NCI-H2171 (cell line): ENCODE results near the gene AKAP8.
A peak's percentile ranks its signal among the peaks of the same experiment; 100 is the strongest.

ENCODE experiments used
- DNase-seq: peaks from one replicate; lab custom pipeline; 2025; lab: John Stamatoyannopoulos, UW

Gene AKAP8

DNA sequence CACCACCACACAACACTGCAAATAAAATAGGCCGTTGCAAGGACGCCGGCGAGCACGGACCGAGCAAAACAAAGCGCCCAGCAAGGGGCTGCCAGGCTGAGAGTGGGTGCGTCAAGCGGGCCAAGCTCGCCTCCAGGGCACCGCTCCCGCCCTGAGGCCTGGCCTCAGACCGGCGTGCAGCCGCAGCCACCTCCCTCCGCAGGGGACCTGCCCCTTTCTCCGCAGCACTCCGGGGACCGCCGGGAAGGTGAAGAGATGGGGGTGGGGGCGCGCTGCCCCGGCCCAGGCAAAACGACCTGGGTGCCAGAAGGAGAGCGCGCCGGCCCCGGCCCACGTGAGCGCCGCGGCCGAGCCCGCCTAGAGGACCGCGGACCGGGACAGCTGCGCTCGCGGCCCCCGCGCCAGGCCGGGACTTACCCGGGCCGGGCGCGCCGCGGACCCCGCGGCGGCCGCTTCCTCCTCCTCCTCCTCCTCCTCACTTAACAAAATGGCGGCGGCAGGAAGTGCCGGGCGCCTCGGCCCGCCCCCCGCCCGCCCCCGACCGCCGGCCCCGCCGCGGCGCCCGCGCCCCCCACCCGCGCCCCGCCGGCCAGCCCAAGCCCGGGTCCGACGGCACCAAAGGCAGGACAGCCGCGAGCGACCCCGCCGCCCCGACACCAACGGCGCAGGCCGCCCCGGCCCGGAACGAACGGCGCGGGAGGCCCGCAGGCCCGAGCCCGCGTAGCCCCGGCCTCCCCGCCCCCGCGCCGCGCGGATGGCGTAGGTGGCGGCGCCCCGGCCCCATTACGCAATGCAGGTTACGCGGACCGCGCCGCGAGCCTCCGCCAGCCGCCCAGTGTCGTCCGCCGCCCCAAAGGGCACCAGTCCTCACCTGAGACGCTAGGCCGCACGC is 47.9 kb downstream of the AKAP8 start:
- DNase-seq: peak; percentile 37

DNA sequence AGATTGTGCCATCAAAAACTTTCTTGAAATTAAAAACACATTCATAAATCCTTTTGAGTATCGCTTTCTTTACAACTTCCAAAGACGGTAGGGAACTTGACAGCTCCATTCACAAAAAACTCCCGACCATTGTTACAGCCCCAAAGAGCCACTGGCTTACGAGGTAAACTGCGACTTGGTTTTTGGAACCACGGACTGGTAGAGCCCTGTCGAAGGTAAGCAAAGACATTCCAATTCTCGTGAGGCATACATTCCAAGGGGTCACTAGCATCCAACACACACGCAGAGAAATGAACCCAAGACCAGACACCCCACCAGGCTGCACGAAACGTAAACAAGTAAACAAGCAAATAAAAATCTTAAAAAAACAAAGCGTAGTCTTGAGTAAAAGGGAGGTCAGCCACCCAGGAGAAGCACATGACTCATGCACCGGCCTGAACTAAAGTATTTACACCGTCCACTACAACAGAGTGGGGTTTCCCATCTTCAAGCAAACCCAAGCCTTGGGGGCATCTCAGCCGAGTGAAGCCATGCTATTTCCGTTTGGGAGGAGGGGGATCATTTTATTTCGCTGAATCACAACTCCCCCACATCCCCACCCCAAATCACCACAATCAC is 48.7 kb downstream of the AKAP8 start:
- DNase-seq: no peak

DNA sequence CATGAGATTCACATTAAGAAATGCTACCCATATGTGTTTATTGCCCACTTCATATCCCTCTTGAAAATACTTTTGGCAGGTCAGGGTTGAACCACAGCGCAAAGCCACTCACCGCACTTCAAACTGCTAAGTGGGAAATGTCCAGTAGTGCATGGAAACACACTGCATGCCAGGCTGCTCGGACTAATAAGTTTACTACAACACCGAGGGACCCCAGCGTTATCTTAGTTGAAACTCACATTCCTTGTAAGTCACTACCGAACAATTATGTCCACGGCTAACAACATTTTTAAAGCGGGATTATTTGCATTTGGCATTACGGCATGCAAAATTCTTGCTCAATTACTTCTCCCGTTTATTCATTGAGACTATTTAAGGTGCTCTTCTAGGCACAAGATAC is 51.3 kb downstream of the AKAP8 start:
- no peak for DNase-seq

DNA sequence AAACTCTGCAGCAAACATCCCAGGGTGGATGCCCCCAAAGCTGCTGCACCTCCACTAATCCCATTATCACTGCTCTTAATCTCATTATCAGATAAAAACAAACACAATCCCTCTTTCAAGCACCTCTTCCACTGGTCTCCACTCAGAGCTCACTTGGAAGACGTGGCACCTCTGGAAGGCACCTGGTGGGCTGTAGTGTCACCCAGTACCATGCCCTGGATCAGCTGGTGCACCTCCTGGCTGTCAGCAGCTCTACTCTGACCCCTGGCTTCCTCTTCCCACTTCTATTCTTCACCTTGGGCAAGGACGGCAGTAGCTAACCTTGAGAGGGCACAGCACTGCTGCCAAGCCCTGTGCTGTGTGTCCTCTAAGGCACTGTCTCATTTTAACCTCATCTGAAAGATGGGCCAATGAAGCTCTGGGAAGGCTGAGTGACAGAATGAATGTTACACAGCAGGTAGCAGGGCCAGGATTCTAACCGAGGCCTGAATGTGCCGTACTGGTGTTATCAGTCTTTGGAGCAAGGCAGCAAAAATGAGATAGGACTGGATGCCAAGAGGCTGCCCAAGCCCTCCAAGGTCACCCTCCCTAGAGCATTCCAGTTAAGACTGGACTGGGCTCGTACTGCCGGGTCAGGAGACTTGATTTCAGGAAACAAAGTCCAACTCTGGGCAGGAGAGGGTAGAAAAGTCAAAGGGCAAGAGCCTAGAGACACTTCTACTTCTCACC is 54.6 kb downstream of the AKAP8 start:
- DNase-seq: no peak

DNA sequence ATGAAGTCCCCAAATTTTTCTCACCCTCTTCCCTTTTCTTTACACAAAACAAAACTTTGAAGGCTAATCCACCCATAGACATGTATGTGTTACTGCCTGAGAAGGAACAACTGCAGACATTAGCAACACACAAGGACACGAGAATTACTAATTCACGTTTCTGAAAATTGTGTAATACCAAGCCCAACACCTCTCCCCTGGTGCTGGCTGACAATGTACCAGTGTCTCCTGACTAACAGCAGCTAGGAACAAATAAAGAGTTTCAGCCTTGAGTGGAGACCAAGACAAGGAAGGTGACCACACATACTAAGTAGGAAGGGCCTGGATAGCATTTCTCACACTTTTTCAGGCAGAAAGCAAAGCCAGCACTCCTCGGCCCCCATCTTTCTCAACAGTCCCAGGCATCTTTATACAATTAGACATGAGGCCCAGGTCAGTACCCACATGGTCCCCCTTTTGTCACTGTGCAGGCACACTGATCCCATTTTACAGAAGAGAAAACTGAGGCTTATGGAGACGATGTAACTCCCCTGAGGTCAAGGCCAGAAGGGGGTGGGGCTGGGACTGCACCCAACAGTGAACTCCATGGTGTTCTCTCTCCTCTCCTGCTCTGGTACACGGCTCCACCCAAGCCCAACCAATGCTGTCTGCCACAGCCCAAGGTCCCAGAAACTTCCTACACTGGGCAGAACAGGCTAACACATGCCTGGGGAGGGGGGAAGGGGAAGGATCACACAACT is 55.9 kb downstream of the AKAP8 start:
- no peak for DNase-seq

DNA sequence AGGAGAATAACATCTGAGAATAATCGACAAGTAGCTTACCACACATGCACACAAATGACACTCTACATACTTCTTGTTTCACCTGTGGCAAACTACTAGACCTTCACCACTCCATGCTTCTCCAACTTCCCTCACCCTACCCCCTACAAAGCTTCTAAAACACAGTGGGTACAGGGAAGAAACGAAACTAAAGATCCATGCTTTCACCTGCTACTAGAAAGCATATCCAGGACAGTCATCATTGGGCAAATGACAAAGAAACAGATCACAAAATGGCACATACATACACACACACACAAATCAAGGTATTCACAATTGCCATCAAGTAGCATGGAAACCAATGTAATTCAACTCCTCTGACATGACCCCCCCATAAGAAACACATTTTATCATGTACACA is 57.8 kb downstream of the AKAP8 start:
- no peak for DNase-seq

DNA sequence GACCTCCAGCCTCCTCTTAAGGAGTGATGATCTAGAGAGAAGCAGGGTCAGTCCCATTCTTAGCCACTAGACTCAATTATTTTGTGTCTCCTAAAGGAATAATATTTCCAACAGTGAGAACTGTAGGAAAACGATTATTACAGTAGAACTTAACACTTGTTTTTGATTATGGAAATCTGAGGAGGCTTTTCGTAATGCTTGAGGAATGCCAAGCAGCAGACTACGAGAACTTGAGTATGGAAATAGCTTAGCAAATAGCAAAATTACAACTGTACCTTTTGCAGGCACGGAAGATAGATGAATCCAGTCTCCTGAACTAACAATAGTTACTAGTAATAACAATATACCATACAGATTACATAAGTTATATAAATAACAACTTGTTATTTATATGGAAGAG is 59.5 kb downstream of the AKAP8 start:
- DNase-seq: no peak

DNA sequence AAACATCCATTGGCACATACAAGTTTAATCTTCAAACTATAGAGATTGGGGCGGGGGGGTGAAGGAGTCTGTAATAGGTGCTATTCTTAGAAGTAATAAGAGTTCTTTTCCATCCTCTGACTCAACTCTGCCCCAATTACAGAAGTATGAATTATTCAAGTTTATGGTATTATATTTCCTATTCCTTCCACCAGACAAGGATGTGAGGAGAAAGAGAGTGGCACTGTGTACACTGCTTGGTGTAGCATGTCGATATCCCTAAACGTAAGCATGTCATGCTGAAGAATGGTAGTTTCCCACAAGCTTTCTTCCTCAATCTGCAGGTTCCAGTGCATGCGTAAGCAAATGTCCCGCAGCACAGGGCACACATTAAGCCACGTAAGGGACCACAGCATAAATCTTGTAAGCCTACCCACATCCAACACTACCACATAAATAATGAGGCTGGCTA is 61.3 kb downstream of the AKAP8 start:
- no peak for DNase-seq

DNA sequence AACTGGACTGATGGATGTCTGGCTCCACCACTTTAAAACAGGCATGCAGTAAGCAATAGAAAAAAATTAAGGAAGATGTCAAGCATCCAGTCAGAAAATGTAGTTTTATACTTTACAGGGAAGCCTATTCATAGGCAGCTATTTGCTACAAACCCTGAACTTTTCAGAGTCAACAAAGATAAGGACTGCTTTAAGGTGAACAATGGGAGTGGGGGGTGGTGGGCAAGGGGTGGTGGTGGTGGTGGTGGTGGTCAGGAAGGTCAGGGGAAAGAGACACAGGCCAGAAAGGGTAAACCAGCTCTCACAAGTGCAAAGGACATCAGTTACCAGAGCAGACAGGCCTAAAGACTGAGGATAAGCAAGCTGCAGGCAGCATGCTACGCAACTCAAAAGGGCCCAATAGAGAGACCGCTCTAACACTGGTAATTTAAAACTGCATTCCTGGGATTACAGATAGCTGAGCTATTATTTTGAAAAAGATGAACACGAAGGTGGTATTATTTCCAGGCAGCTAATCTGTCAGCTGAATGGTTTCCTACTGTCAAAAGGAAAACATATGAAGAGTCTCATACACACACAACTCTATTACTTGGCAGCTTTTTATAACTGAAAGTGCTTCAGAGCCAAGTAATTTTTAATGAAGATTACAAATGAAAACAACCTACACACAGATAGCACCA is 62.1 kb downstream of the AKAP8 start:
- DNase-seq: no peak

DNA sequence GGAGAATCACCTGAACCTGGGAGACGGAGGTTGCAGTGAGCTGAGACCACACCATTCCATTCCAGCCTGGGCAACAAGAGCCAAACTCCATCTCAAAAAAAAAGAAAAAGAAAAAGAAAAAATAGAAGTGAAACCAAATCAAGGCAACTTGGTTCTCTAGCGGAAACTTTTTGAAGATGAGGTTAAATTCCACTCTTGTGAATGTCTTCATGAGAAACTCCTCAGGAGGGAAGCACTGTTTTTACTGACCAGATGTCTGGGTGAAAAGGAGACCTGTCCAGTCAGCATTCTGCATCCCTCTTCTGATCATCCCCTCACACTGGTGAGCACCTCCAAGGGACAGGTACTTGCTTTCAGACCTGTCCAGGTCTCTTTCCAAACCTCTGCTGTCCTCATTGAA is 63.1 kb downstream of the AKAP8 start:
- no peak for DNase-seq

DNA sequence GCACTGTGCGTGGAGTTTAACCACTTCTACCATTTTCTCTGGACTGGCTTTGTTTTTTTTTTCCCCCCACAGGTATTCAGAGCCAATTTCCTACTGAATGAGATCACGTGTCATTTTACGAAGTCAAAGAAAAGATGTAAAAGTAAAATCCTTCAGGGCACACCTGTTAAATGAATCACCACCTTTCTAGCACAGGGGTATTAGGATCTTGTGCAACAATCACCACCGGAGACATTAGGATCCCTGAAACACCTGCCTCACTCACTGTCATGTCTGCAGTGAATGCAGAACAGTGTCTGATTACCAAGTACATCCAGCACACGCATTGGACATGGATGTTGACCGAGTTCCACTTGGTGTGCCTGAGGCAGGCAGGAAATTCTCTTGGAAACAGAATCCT is 64.5 kb downstream of the AKAP8 start:
- DNase-seq: no peak

DNA sequence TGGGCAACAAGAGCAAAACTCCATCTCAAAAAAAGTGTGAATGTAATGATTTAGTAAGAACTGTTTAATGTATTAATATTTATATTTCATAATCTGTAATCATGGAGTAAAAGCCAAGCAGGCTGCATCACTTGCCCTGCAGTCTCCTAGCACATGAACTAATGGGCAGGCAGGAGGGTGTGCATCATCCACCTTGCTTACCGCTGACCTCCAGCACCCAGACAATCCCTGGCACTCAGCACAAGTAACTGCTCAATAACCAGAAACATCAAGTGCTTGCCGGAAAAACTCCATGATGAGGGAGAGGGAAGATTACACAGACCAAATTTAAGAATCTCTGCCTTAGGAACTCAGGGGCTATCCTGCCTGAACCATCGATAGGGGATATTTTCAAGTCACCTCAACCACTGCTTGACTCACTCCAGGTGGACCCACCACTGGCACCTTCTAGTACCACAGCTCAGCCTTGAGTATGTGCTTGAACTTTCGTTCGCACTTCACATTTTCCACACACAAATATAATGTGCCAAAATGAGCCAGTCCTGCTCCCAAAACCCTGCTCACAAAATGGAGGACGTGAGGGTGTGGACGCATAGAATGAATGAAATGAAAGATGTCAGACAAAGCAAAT is 65.8 kb downstream of the AKAP8 start:
- no peak for DNase-seq

DNA sequence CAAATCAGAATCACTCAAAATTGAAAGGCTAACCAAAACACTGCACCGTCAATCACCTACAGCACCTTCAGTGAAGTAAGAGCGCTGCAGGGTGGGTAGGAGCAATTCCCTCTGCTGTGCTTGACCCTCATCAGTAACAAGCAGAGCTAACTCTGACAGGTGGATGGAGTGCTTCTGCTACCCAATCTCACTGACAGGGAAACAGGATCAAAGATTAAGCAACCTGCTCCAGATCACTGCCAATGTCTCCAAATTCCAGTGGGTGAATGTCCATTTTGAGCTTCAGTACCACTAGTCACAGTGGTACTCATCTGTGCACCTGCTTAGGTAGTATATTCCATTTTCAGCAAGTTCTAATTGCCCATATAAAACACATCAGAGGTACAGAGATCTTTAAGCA is 72.4 kb downstream of the AKAP8 start:
- no peak for DNase-seq

DNA sequence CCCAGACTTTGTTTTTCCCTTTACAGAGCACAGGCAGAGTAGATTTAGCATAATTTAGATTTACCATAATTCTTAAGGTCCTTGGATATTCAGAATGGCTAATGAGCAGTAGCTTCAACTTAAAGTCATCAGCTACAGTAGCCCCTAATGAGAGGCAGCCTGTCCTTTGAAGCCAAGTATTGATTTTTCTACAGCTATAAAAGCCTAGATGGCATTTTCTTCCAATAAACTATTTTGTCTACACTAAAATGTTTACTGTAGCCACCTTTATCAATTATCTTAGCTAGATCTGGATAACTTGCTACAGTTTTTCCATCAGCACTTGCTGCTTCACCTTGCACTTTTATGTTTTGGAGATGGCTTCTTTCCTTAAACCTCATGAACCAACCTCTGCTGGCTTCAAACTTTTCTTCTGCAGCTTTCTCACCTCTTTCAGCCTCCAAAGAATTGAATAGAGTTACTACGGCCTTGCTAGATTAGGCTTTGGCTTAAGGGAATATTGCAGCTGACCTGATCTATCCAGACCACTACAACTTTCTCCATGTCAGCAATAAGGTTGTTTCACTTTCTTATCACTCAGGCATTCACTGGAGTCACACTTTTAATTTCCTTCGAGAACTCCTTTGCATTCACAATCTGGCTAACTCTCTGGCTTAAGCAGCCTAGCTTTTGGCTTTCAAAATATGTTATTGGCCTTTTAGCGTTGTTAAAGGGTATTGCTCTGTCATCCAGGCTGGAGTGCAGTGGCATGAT is 73.8 kb downstream of the AKAP8 start:
- DNase-seq: no peak

DNA sequence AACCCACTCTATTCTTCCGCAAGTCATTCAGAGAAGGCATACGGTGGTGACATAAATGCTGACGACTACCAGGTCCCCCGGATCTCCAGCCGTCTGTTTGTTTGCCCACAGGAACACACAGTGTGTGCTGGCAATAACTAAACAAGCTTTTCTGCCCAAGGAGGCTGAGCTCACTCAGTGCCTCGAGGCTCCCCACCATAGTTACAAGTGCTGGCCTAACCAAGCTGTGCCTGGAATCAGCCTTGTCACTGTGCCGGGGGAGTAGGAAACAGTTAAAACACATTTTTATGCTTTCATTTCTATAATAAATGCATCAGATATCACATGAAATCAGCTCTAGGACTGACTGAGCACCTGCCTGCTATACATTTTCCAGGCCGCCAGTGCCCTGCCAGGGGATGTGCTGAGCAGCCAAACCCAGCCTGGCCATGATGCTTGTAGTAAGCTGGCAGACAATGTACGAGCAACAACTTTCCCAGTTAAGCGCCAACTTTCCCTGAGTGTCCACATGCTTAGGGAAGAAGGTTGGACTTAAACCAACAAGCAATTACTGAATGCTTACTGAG is 75.4 kb downstream of the AKAP8 start:
- DNase-seq: no peak
